Activated T-cell treated with anti-CD3 and anti-CD28 coated beads for 24 hours (primary cell): ENCODE results near the gene SLC9A2.

Source experiments
- DNase-seq: peaks from one replicate; pipeline ENCODE4 v3.0.0-alpha.2; 2020; ENCODE audit warnings: low read depth

SLC9A2 gene

GRCh38 chr2:102672107-102672776, 52.9 kb downstream of the SLC9A2 start:
- DNase-seq, result no peak

DNA sequence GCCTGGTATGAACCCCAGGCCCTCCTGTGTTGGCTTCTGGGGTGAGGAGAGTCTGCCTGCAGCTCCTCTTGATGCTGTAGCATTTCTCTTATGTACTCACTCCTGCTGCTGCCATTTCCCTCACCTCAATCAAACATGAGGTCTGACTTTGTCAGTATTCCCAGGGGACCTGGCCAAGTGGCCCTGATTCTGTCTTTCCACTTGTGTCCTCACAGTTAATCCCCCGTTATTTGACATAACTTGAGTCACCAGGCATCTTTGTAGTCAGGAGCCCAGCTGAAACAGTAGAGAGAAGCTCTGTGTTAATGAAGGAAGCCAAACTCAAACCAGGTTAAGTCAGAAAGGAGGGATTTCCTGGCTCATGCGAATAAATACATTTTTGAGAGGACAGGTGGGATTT, 55.0 kb downstream of the SLC9A2 start:
- no peak for DNase-seq

- DNase-seq, result no peak
Observed at GRCh38 chr2:102674836-102675235, 55.5 kb downstream of the SLC9A2 start.

- no peak for DNase-seq
Observed at GRCh38 chr2:102677244-102678215, 58.2 kb downstream of the SLC9A2 start.

DNA sequence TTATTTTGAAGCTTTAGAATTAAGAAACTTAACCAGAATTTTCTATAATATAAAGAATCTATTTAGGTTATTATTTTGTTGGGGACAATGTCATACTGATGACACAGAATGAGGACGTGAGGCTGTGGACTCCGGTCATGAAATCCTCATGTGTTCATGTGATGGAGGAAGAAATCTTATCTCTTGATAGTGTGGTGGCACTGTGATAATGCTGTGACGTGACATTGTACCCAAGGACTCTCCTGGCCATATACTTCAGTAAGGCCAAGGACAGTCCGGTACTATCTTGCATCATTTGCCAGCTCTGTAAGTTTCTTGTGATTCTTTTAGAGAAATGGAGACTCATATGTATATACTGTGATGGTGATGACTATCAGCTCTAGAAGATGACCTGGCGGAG, 59.1 kb downstream of the SLC9A2 start:
- no peak for DNase-seq

- no peak for DNase-seq
Observed at GRCh38 chr2:102686479-102687439, 67.4 kb downstream of the SLC9A2 start.

GRCh38 chr2:102690012-102690411, 70.7 kb downstream of the SLC9A2 start:
- no peak for DNase-seq

DNA sequence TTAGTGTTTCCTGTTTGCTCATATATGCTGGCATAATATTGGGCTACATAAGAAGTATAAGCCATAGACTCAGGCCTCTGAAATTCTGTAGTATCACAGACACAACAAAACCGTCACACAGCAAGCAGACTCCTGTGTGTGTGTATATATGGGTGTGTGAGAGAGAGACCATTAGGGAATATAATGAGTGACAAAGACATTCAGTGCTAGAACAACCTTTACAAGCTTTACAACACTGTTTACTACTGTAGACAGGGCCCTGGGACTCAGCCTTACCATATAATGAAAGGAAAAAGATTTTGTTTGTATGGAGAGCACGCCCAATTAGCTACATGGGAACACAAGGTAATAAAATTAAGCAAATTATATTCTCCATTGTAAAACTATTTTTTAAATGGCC, 77.1 kb downstream of the SLC9A2 start:
- no peak for DNase-seq

GRCh38 chr2:102698369-102699111, 79.2 kb downstream of the SLC9A2 start:
- no peak for DNase-seq

- DNase-seq, result no peak
Observed at GRCh38 chr2:102703305-102703704, 84.0 kb downstream of the SLC9A2 start.

- peak; percentile 9 for DNase-seq
Observed at GRCh38 chr2:102703748-102704147, 84.4 kb downstream of the SLC9A2 start.

GRCh38 chr2:102704531-102704930, 85.2 kb downstream of the SLC9A2 start:
- no peak for DNase-seq

DNA sequence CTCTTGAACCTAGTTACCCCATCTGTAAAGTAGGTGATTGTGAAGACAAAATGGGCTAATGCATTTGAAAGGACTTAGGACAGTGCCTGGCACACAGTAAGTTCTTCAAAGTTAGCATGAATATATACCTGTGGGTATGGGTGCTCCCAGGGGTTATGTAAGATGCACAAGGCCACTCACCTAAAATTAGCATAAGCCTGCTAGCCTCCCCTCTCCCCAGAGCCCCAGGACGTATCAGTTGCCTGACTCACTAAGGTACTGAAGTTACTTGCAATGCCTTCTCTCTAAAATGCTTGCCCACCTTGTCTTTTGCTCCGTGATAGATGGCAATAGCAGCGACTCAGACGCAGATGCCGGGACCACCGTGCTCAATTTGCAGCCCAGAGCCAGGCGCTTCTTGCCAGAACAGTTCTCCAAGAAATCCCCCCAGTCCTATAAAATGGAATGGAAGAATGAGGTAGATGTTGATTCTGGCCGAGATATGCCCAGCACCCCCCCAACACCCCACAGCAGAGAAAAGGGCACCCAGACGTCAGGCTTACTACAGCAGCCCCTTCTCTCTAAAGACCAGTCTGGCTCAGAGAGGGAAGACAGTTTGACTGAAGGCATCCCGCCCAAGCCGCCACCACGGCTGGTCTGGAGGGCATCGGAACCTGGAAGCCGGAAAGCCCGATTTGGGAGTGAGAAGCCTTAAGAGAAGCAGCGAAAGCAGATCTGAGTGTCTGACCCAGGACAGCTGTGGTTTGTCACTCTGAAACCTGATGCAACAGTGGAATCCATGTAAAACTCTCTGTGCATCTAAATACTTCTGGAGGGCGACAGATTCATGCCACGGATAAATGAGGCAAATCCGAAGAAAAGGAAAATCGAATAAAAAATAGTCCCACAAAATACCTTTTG, 88.7 kb downstream of the SLC9A2 start:
- no peak for DNase-seq

- DNase-seq, result no peak
Observed at GRCh38 chr2:102708847-102709559, 89.7 kb downstream of the SLC9A2 start.

GRCh38 chr2:102717308-102718018, 98.1 kb downstream of the SLC9A2 start:
- no peak for DNase-seq

DNA sequence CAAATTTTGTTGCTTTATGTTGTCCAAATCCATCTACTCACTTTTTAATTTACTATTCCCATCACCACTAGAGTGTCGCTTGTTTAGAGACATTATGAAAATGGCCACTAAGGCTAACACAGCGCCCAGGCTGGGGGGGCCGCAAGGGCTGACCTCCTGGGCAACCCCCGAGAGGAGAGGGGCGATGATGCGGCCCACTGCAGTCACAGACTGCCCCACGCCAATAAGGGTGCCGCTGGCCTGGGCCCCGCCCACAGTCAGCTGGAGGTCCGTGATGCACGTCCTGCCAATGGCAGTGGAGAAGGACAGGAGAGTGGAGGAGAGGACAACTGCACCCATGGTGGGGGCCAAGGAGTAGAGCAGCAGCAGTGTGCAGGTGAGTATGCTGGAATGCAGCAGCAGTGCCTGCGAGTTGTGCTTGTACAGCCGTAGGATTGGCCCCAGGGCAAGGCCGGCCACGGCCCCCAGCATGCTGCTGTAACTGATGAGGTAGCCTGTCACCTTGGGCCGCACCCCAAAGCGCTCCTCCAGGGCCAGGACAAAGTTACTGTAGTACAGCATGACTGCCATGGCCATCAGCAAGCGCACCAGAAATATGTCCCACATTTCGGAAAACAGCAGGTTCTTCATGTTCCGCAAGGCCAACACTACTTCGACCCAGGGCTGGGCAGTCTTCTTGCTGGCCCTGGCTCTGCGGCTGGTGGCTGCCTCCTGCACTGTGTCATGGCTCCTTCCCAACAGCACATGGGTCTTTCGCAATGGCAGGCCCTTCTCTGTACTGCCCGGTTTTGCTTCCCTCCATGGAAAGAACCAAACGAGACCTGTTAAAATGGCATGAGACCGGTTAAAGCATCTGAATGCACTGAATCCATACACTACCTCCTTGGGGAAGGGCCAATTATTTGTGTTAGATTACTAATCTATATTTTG, 99.3 kb downstream of the SLC9A2 start:
- no peak for DNase-seq

GRCh38 chr2:102724016-102724490, 104.7 kb downstream of the SLC9A2 start:
- no peak for DNase-seq

- DNase-seq, result no peak
Observed at GRCh38 chr2:102724553-102724952, 105.2 kb downstream of the SLC9A2 start.
